EH (cell line): Measurements from ENCODE around the gene MAK.
"Not testable (repeated sequence)": the region's sequence is repeated elsewhere in the genome, so short reads cannot be mapped to it uniquely, and the experiment has no call there.

ENCODE experiments used
- DNase-seq: peaks from one replicate; pipeline ENCODE4 v3.0.0-alpha.2; 2015; ENCODE audit warnings: low read depth

Gene MAK

GRCh38 chr6:10778230-10778629, 60.1 kb downstream of the MAK start:
- no peak for DNase-seq

GRCh38 chr6:10771371-10771894, 66.9 kb downstream of the MAK start:
- DNase-seq: no peak

- no peak for DNase-seq
These were observed 68.9 kb downstream of the MAK start for GRCh38 chr6:10769419-10769818.

- DNase-seq: no peak
These were observed 75.3 kb downstream of the MAK start for GRCh38 chr6:10763006-10763405.

- DNase-seq: peak; percentile 53
These were observed 78.4 kb downstream of the MAK start for GRCh38 chr6:10759884-10760329.

- peak; percentile 85 for DNase-seq
These were observed 79.0 kb downstream of the MAK start for GRCh38 chr6:10759312-10759839.

GRCh38 chr6:10756085-10756484, 82.3 kb downstream of the MAK start:
- no peak for DNase-seq

- DNase-seq: not testable (repeated sequence)
These were observed 86.6 kb downstream of the MAK start for GRCh38 chr6:10751757-10752156.

- DNase-seq: not testable (repeated sequence)
These were observed 87.8 kb downstream of the MAK start for GRCh38 chr6:10750568-10750967.

GRCh38 chr6:10749734-10750133, 88.6 kb downstream of the MAK start:
- DNase-seq: no peak

- DNase-seq: peak; percentile 97
These were observed 90.9 kb downstream of the MAK start, which contains the start of gene TMEM14B for GRCh38 chr6:10747251-10747972. TSS of gene TMEM14B (plus strand) at chr6:10747805. CDS start at chr6:10749246, 1,441 bp downstream.

GRCh38 chr6:10746915-10747250, 91.5 kb downstream of the MAK start:
- no peak for DNase-seq

GRCh38 chr6:10745116-10745515, 93.2 kb downstream of the MAK start:
- no peak for DNase-seq

GRCh38 chr6:10743515-10743914, 94.8 kb downstream of the MAK start:
- DNase-seq: no peak

GRCh38 chr6:10742251-10742650, 96.1 kb downstream of the MAK start:
- DNase-seq: no peak

- not testable (repeated sequence) for DNase-seq
These were observed 96.7 kb downstream of the MAK start for GRCh38 chr6:10741643-10742042.

GRCh38 chr6:10740061-10740460, 98.3 kb downstream of the MAK start:
- DNase-seq: no peak

- DNase-seq: no peak
These were observed 101.6 kb downstream of the MAK start for GRCh38 chr6:10736731-10737130.

GRCh38 chr6:10733863-10734262, 104.5 kb downstream of the MAK start:
- no peak for DNase-seq

- DNase-seq: no peak
These were observed 105.1 kb downstream of the MAK start for GRCh38 chr6:10733151-10733715.

GRCh38 chr6:10730254-10730653, 108.1 kb downstream of the MAK start:
- DNase-seq: no peak

- no peak for DNase-seq
These were observed 112.6 kb downstream of the MAK start for GRCh38 chr6:10725716-10726115.

- DNase-seq: no peak
These were observed 113.3 kb downstream of the MAK start for GRCh38 chr6:10725044-10725443.

GRCh38 chr6:10723567-10723881, 114.8 kb downstream of the MAK start:
- DNase-seq: no peak
